Trophoblast cell (in vitro differentiated cells and primary cell): ENCODE data around the gene NXPH3.

Experiments
- DNase-seq, 2 donors: peaks; one replicate each; pipeline ENCODE4 v3.0.0-alpha.2; 2016
- H2AFZ ChIP-seq: 2 replicates; pipeline ENCODE4 v1.6.1; 2013; ENCODE audit warnings: low read length, moderate library complexity, mild to moderate bottlenecking; ENCODE audit not compliant: insufficient read depth, poor library complexity
- H2AK5ac ChIP-seq: 2 replicates; pipeline ENCODE4 v1.6.1; 2013; ENCODE audit warnings: mild to moderate bottlenecking, low read length
- H2BK120ac ChIP-seq: 2 replicates; pipeline ENCODE4 v1.6.1; 2013; ENCODE audit warnings: low read length, mild to moderate bottlenecking, moderate library complexity; ENCODE audit not compliant: insufficient read depth, poor library complexity
- H2BK12ac ChIP-seq: 2 replicates; pipeline ENCODE4 v1.6.1; 2013; ENCODE audit warnings: mild to moderate bottlenecking, low read length, moderate library complexity
- H2BK5ac ChIP-seq: 2 replicates; pipeline ENCODE4 v1.6.1; 2013; ENCODE audit warnings: low read length, low read depth, moderate library complexity, mild to moderate bottlenecking; ENCODE audit not compliant: poor library complexity
- H3K14ac ChIP-seq: 2 replicates; pipeline ENCODE4 v1.6.1; 2013; ENCODE audit warnings: mild to moderate bottlenecking, low read length
- H3K18ac ChIP-seq: 2 replicates; pipeline ENCODE4 v1.6.1; 2013; ENCODE audit warnings: mild to moderate bottlenecking, low read length
- H3K23ac ChIP-seq: 2 replicates; pipeline ENCODE4 v1.6.1; 2013; ENCODE audit warnings: low read length
- H3K27ac ChIP-seq: 2 replicates; pipeline ENCODE4 v1.5.1; 2013; ENCODE audit warnings: low read depth, mild to moderate bottlenecking, inconsistent platforms, low read length, moderate library complexity
- H3K27me3 ChIP-seq: 2 replicates; pipeline ENCODE4 v1.6.1; 2013; ENCODE audit warnings: inconsistent platforms, mild to moderate bottlenecking, low read length, moderate library complexity; ENCODE audit not compliant: insufficient read depth
- H3K36me3 ChIP-seq, 2 experiments: 1 replicate in 1 of 2; 2 replicates in 1 of 2; pipeline ENCODE4 v1.6.1; 2013; ENCODE audit warnings: low read length in 2 of 2, mild to moderate bottlenecking in 2 of 2, moderate library complexity in 1 of 2; ENCODE audit not compliant: insufficient read depth in 2 of 2, control insufficient read depth in 1 of 2
- H3K4ac ChIP-seq: 2 replicates; pipeline ENCODE4 v1.6.1; 2013; ENCODE audit warnings: low read depth, mild to moderate bottlenecking, low read length, moderate library complexity
- H3K4me1 ChIP-seq, 2 experiments: 1 replicate in 1 of 2; 2 replicates in 1 of 2; pipeline ENCODE4 v1.6.1; 2013; ENCODE audit warnings: low read length in 2 of 2, mild to moderate bottlenecking in 2 of 2, moderate library complexity in 1 of 2; ENCODE audit not compliant: insufficient read depth in 2 of 2, control insufficient read depth in 1 of 2
- H3K4me2 ChIP-seq: 2 replicates; pipeline ENCODE4 v1.6.1; 2013; ENCODE audit warnings: inconsistent platforms, mild to moderate bottlenecking, low read length, moderate library complexity
- H3K4me3 ChIP-seq: 2 replicates; pipeline ENCODE4 v1.5.1; 2013; ENCODE audit warnings: mild to moderate bottlenecking, low read depth, low read length, inconsistent platforms
- H3K79me1 ChIP-seq: one replicate; pipeline ENCODE4 v1.6.1; 2013; ENCODE audit warnings: low read length
- H3K79me2 ChIP-seq: 2 replicates; pipeline ENCODE4 v1.6.1; 2013; ENCODE audit warnings: low read length, mild to moderate bottlenecking; ENCODE audit not compliant: control insufficient read depth, insufficient read depth, poor library complexity
- H3K9ac ChIP-seq: 2 replicates; pipeline ENCODE4 v1.6.1; 2013; ENCODE audit warnings: mild to moderate bottlenecking, low read length
- H3K9me3 ChIP-seq: 2 replicates; pipeline ENCODE4 v1.6.1; 2013; ENCODE audit warnings: low read depth, mild to moderate bottlenecking, control low read depth, inconsistent platforms, low read length; ENCODE audit not compliant: insufficient read depth
- H4K12ac ChIP-seq: 2 replicates; pipeline ENCODE4 v1.6.1; 2013; ENCODE audit warnings: low read depth, mild to moderate bottlenecking, low read length, moderate library complexity
- H4K8ac ChIP-seq: 2 replicates; pipeline ENCODE4 v1.6.1; 2013; ENCODE audit warnings: low read depth, mild to moderate bottlenecking, low read length, moderate library complexity
- H4K91ac ChIP-seq: one replicate; pipeline ENCODE4 v1.6.1; 2013; ENCODE audit warnings: low read depth, mild to moderate bottlenecking, low read length, moderate library complexity
- WGBS: extraction: QIAGEN DNeasy Blood & Tissue Kit; methylation state at CpG from one replicate; pipeline ENCODE4 v1.1.7; 2013; ENCODE audit warnings: missing lambda C conversion rate; ENCODE audit not compliant: insufficient read length, insufficient coverage; ENCODE audit errors: extremely low coverage; 5-methylcytosine and 5-hydroxymethylcytosine counted together

Gene NXPH3

GRCh38 chr17:49573510-49574322 lies 2.0 kb upstream of the NXPH3 start:
- WGBS, result no CpG with 5 or more reads among the region's 15 CpGs

GRCh38 chr17:49574323-49574781 lies 1.3 kb upstream of the NXPH3 start:
- Histone ChIP-seq H3K14ac (no peak overlapping the region), H2BK120ac (no peak overlapping the region), H3K23ac (no peak overlapping the region), H3K79me1 (peaks cover 2% of the 10 kb centered on the region), H4K12ac (no peak overlapping the region), H4K91ac (no peak overlapping the region), H3K27me3 (peaks cover 2% of the 10 kb centered on the region), H3K36me3 (no peaks in the 10 kb centered on the region), H2BK5ac (no peak overlapping the region), H3K79me2 (peaks cover 4% of the 10 kb centered on the region), H3K18ac (no peak overlapping the region), H3K27ac (no peak overlapping the region), H3K4me1 (peaks cover 6 to 7% of the 10 kb centered on the region in 2 experiments), H3K9ac (no peak overlapping the region), H2AFZ (no peak overlapping the region), H3K4ac (no peak overlapping the region), H3K9me3 (peaks cover 5% of the 10 kb centered on the region), H4K8ac (no peak overlapping the region), H3K4me3 (no peak overlapping the region), H2AK5ac (no peak overlapping the region), H2BK12ac (no peak overlapping the region), H3K4me2 (no peak overlapping the region)
- WGBS, result no CpG with 5 or more reads among the region's 13 CpGs
- DNase-seq, result no peak

More at GRCh38 chr17:49573510-49574322, 2.0 kb upstream of the NXPH3 start:
- Histone ChIP-seq H2AFZ (no peak overlapping the region), H3K23ac (no peak overlapping the region), H3K27me3 (peaks cover 2% of the 10 kb centered on the region), H3K4me3 (no peak overlapping the region), H3K9ac (no peak overlapping the region), H2BK12ac (no peak overlapping the region), H3K27ac (no peak overlapping the region), H2AK5ac (no peak overlapping the region), H3K4ac (no peak overlapping the region), H4K91ac (no peak overlapping the region), H3K14ac (no peak overlapping the region), H3K4me2 (no peak overlapping the region), H3K79me2 (peaks cover 4% of the 10 kb centered on the region), H3K4me1 (peaks cover 6 to 7% of the 10 kb centered on the region in 2 experiments), H4K12ac (no peak overlapping the region), H4K8ac (no peak overlapping the region), H3K36me3 (no peaks in the 10 kb centered on the region), H3K9me3 (peaks cover 4% of the 10 kb centered on the region), H2BK120ac (no peak overlapping the region), H3K79me1 (peaks cover 2% of the 10 kb centered on the region), H3K18ac (no peak overlapping the region), H2BK5ac (no peak overlapping the region)
- no peak for DNase-seq

GRCh38 chr17:49574945-49575678 lies 559 bp upstream of the NXPH3 start:
- H4K91ac ChIP-seq, result no peak overlapping the region
- peak overlapping the region; percentile 99 for H3K4me2 ChIP-seq
- no peak overlapping the region for H4K8ac ChIP-seq
- H3K79me2 ChIP-seq, result peaks cover 4% of the 10 kb centered on the region
- WGBS, result no CpG with 5 or more reads among the region's 29 CpGs
- no peak overlapping the region for H4K12ac ChIP-seq
- no peak overlapping the region for H3K23ac ChIP-seq
- no peak for DNase-seq
- H3K27ac ChIP-seq, result no peak overlapping the region
- peak overlapping the region; percentile 9 for H3K4ac ChIP-seq
- H3K9ac ChIP-seq, result no peak overlapping the region
- H2BK5ac ChIP-seq, result no peak overlapping the region
- peak overlapping the region; percentile 15 for H3K4me3 ChIP-seq
- peaks cover 5% of the 10 kb centered on the region for H3K9me3 ChIP-seq
- no peak overlapping the region for H3K18ac ChIP-seq
- peaks cover 2% of the 10 kb centered on the region for H3K27me3 ChIP-seq
- no peak overlapping the region for H3K14ac ChIP-seq
- H2BK12ac ChIP-seq, result no peak overlapping the region
- no peaks in the 10 kb centered on the region for H3K79me1 ChIP-seq
- H3K4me1 ChIP-seq, result peaks cover 6 to 7% of the 10 kb centered on the region in 2 experiments
- H2AK5ac ChIP-seq, result no peak overlapping the region
- no peak overlapping the region for H2AFZ ChIP-seq
- no peaks in the 10 kb centered on the region for H3K36me3 ChIP-seq
- no peak overlapping the region for H2BK120ac ChIP-seq

GRCh38 chr17:49576088-49576916 lies 631 bp downstream of the NXPH3 start:
- Histone ChIP-seq H2AK5ac (no peak overlapping the region), H3K27ac (no peak overlapping the region), H2BK5ac (peak overlapping the region; percentile 42), H2BK120ac (no peak overlapping the region), H3K23ac (no peak overlapping the region), H3K36me3 (no peaks in the 10 kb centered on the region), H4K8ac (peak overlapping the region; percentile 44), H3K4me2 (peak overlapping the region; percentile 99), H3K4ac (no peak overlapping the region), H3K9ac (no peak overlapping the region), H3K14ac (peak overlapping the region; percentile 29), H4K91ac (no peak overlapping the region), H2BK12ac (no peak overlapping the region), H3K18ac (peak overlapping the region; percentile 28), H3K79me2 (peaks cover 4% of the 10 kb centered on the region), H3K79me1 (no peaks in the 10 kb centered on the region), H3K4me1 (peaks cover 6 to 7% of the 10 kb centered on the region in 2 experiments), H3K9me3 (peaks cover 5% of the 10 kb centered on the region), H4K12ac (peak overlapping the region; percentile 14), H3K27me3 (peaks cover 2% of the 10 kb centered on the region), H2AFZ (peak overlapping the region; percentile 80), H3K4me3 (peak overlapping the region; percentile 73)
- peak; percentile 59 to 64 for DNase-seq
- no CpG with 5 or more reads among the region's 68 CpGs for WGBS
